Hematopoietic multipotent progenitor cell treated with erythropoietin and hydrocortisone succinate and interleukin-3 and kit ligand, for 4 days (in vitro differentiated cells): ENCODE data around the gene PDPK1.

Source experiments
- DNase-seq: peaks from one replicate; pipeline ENCODE4 v3.0.0-alpha.2; 2015

Gene PDPK1

GRCh38 chr16:2537451-2538379 lies at the start of gene PDPK1:
TSS of gene PDPK1 (plus strand) at chr16:2538021. CDS start at chr16:2538113, 92 bp downstream.
- peak; percentile 98 for DNase-seq

GRCh38 chr16:2489581-2489980 lies 48.2 kb upstream of the PDPK1 start:
- no peak for DNase-seq

GRCh38 chr16:2490190-2491105 lies 47.4 kb upstream of the PDPK1 start:
- DNase-seq = no peak

GRCh38 chr16:2492292-2492691 lies 45.5 kb upstream of the PDPK1 start:
- no peak for DNase-seq

- DNase-seq = no peak
Measured at GRCh38 chr16:2493605-2494004, 44.2 kb upstream of the PDPK1 start.

- DNase-seq = no peak
Measured at GRCh38 chr16:2494616-2495015, 43.2 kb upstream of the PDPK1 start.

- no peak for DNase-seq
Measured at GRCh38 chr16:2495041-2495440, 42.8 kb upstream of the PDPK1 start.

GRCh38 chr16:2496223-2497115 lies 41.4 kb upstream of the PDPK1 start:
- DNase-seq = no peak

GRCh38 chr16:2497116-2497630 lies 40.6 kb upstream of the PDPK1 start:
- no peak for DNase-seq

GRCh38 chr16:2497695-2498484 lies 39.9 kb upstream of the PDPK1 start:
- no peak for DNase-seq

GRCh38 chr16:2498531-2499253 lies 39.1 kb upstream of the PDPK1 start:
- DNase-seq = no peak

GRCh38 chr16:2499454-2499853 lies 38.4 kb upstream of the PDPK1 start:
- DNase-seq = no peak

- no peak for DNase-seq
Measured at GRCh38 chr16:2499890-2500429, 37.9 kb upstream of the PDPK1 start.

- DNase-seq = no peak
Measured at GRCh38 chr16:2500430-2500917, 37.3 kb upstream of the PDPK1 start.

- DNase-seq = peak; percentile 92
Measured at GRCh38 chr16:2500918-2501750, 36.7 kb upstream of the PDPK1 start.

GRCh38 chr16:2501946-2502895 lies 35.6 kb upstream of the PDPK1 start:
- DNase-seq = no peak

- DNase-seq = no peak
Measured at GRCh38 chr16:2505695-2506094, 32.1 kb upstream of the PDPK1 start.

- peak; percentile 75 for DNase-seq
Measured at GRCh38 chr16:2507052-2507659, 30.7 kb upstream of the PDPK1 start.
